Neural cell (in vitro differentiated cells): ENCODE results near the gene GMEB2. TPM values are rescaled to one million over a fixed set of nuclear protein-coding genes. Genes with fewer than 3 reads are reported as not detected.

Source experiments
- H2AFZ ChIP-seq: fragments of 200-600, 300-800 bp; sonication (generic), shearing (Covaris generic); 2 replicates; pipeline ENCODE4 v1.6.0; 2014; ENCODE audit warnings: low read depth, mild to moderate bottlenecking, antibody characterized with exemption, low read length, moderate library complexity
- H3F3A ChIP-seq: fragments of 200-600 bp; shearing (Covaris generic); 2 replicates; pipeline ENCODE4 v1.6.1; 2016; ENCODE audit warnings: mild to moderate bottlenecking, moderate library complexity, mixed read lengths, antibody characterized with exemption, low read length; ENCODE audit not compliant: insufficient read depth, poor library complexity, severe bottlenecking
- H3K27ac ChIP-seq: fragments of 200-600, 300-800 bp; sonication (generic), shearing (Covaris generic); 2 replicates; pipeline ENCODE4 v1.5.1; 2014; ENCODE audit warnings: mild to moderate bottlenecking, low read length, moderate library complexity
- H3K27me3 ChIP-seq: fragments of 300-800, 200-600 bp; sonication (generic), shearing (Covaris generic); 2 replicates; pipeline ENCODE4 v1.6.0; 2014; ENCODE audit warnings: mild to moderate bottlenecking, low read depth, low read length, moderate library complexity; ENCODE audit not compliant: insufficient read depth
- H3K36me3 ChIP-seq: fragments of 300-800, 200-600 bp; sonication (generic), shearing (Covaris generic); 2 replicates; pipeline ENCODE4 v1.5.1; 2014; ENCODE audit warnings: mild to moderate bottlenecking, antibody characterized with exemption, low read length, moderate library complexity; ENCODE audit not compliant: insufficient read depth
- H3K4me2 ChIP-seq: fragments of 300-800, 200-600 bp; sonication (generic), shearing (Covaris generic); 2 replicates; pipeline ENCODE4 v1.6.0; 2014; ENCODE audit warnings: mild to moderate bottlenecking, low read length
- H3K4me3 ChIP-seq: fragments of 300-800, 200-600 bp; sonication (generic), shearing (Covaris generic); 2 replicates; pipeline ENCODE4 v1.5.1; 2014; ENCODE audit warnings: mild to moderate bottlenecking, low read length, moderate library complexity
- H3K79me2 ChIP-seq: fragments of 200-600 bp; shearing (Covaris generic); replicated peaks from 2 replicates; pipeline ENCODE4 v1.6.0; 2014; ENCODE audit warnings: mild to moderate bottlenecking, low read length, moderate library complexity; ENCODE audit not compliant: insufficient read depth
- H3K9ac ChIP-seq: fragments of 300-800, 200-600 bp; sonication (generic), shearing (Covaris generic); 2 replicates; pipeline ENCODE4 v1.6.1; 2016; ENCODE audit warnings: mild to moderate bottlenecking, low read length, mixed read lengths
- H3K9me2 ChIP-seq: fragments of 200-600 bp; shearing (Covaris generic); 2 replicates; pipeline ENCODE4 v1.6.1; 2016; ENCODE audit warnings: mild to moderate bottlenecking, low read length, mixed read lengths; ENCODE audit not compliant: insufficient read depth
- H3K9me3 ChIP-seq: fragments of 200-600, 300-800 bp; sonication (generic), shearing (Covaris generic); 2 replicates; pipeline ENCODE4 v1.6.1; 2016; ENCODE audit warnings: mild to moderate bottlenecking, mixed run types, low read length, moderate library complexity, mixed read lengths
- H4K20me1 ChIP-seq: fragments of 200-600 bp; shearing (Covaris generic); 2 replicates; pipeline ENCODE4 v1.6.1; 2016; ENCODE audit warnings: mild to moderate bottlenecking, mixed run types; ENCODE audit not compliant: insufficient read depth
- CTCF ChIP-seq: fragments of 450-650 bp; IDR thresholded peaks from 2 replicates; pipeline ENCODE4 v1.5.1; 2014; ENCODE audit warnings: antibody characterized with exemption, mild to moderate bottlenecking, moderate library complexity; ENCODE audit not compliant: poor library complexity, severe bottlenecking
- EP300 ChIP-seq: fragments of 450-650 bp; conservative IDR thresholded peaks from 2 replicates; pipeline ENCODE4 v1.6.1; 2014; ENCODE audit warnings: antibody characterized with exemption, mild to moderate bottlenecking, moderate library complexity; ENCODE audit not compliant: poor library complexity, severe bottlenecking
- EZH2 ChIP-seq: fragments of 200-600, 300-800 bp; shearing (Covaris generic), sonication (generic); IDR thresholded peaks from 2 replicates; pipeline ENCODE4 v1.6.1; 2014; ENCODE audit warnings: antibody characterized with exemption, low read length, borderline replicate concordance, mild to moderate bottlenecking; ENCODE audit not compliant: insufficient read depth, poor library complexity, severe bottlenecking
- MXI1 ChIP-seq: fragments of 450-650 bp; conservative IDR thresholded peaks from 2 replicates; pipeline ENCODE4 v1.6.1; 2014; ENCODE audit warnings: antibody characterized with exemption, mild to moderate bottlenecking; ENCODE audit not compliant: poor library complexity, severe bottlenecking
- POLR2AphosphoS5 ChIP-seq: IDR thresholded peaks from 2 replicates; pipeline ENCODE4 v1.6.1; 2012
- RAD21 ChIP-seq: fragments of 450-650 bp; conservative IDR thresholded peaks from 2 replicates; pipeline ENCODE4 v1.6.1; 2014; ENCODE audit warnings: antibody characterized with exemption, mild to moderate bottlenecking, moderate library complexity
- REST ChIP-seq: IDR thresholded peaks from 2 replicates; pipeline ENCODE4 v1.6.1; 2012; ENCODE audit warnings: borderline replicate concordance
- SMC3 ChIP-seq: fragments of 450-650 bp; conservative IDR thresholded peaks from 2 replicates; pipeline ENCODE4 v1.6.1; 2014; ENCODE audit warnings: antibody characterized with exemption, mild to moderate bottlenecking, moderate library complexity; ENCODE audit not compliant: poor library complexity
- TAF1 ChIP-seq: IDR thresholded peaks from 2 replicates; pipeline ENCODE4 v1.6.1; 2012; ENCODE audit warnings: low read depth
- polyA plus RNA-seq: library from polyadenylated mRNA; depleted of rRNA; stranded (reverse); fragments of >200 nt; gene quantifications from 2 replicates; pipeline ENCODE4 v1.2.3, GENCODE V29; 2014

The GMEB2 gene
- polyA plus RNA-seq, 1 donor from 2014 or later, result 13.7 TPM

GRCh38 chr20:63576311-63576710, 50.6 kb downstream of the GMEB2 start:
- Histone ChIP-seq H3K27ac (no peak overlapping the region), H3F3A (no peaks in the 10 kb centered on the region), H3K79me2 (no peaks in the 10 kb centered on the region), H3K36me3 (no peaks in the 10 kb centered on the region), H3K9me2 (no peaks in the 10 kb centered on the region), H3K4me2 (no peak overlapping the region), H3K9me3 (no peaks in the 10 kb centered on the region), H3K27me3 (no peaks in the 10 kb centered on the region), H3K9ac (no peak overlapping the region), H3K4me3 (no peak overlapping the region), H2AFZ (no peak overlapping the region), H4K20me1 (no peaks in the 10 kb centered on the region)
- no peak for TF ChIP-seq CTCF
- no peak for TF ChIP-seq SMC3
- TF ChIP-seq MXI1, result no peak
- no peak for TF ChIP-seq EZH2
- TF ChIP-seq REST, result no peak
- no peak for TF ChIP-seq RAD21
- TF ChIP-seq EP300, result no peak
- TF ChIP-seq POLR2AphosphoS5, result no peak
- TF ChIP-seq TAF1, result no peak

GRCh38 chr20:63574829-63575743, 51.8 kb downstream of the GMEB2 start:
- Histone ChIP-seq H3K9me3 (no peaks in the 10 kb centered on the region), H3K79me2 (no peaks in the 10 kb centered on the region), H2AFZ (no peak overlapping the region), H3K9ac (no peak overlapping the region), H4K20me1 (no peaks in the 10 kb centered on the region), H3K4me2 (no peak overlapping the region), H3K27ac (no peak overlapping the region), H3K4me3 (no peak overlapping the region), H3K36me3 (no peaks in the 10 kb centered on the region), H3K27me3 (no peaks in the 10 kb centered on the region), H3F3A (no peaks in the 10 kb centered on the region), H3K9me2 (no peaks in the 10 kb centered on the region)
- TF ChIP-seq POLR2AphosphoS5 (no peak), TAF1 (no peak)
